Measurements from ENCODE around the gene TMEM178B. TPM values are rescaled to one million over a fixed set of nuclear protein-coding genes. Genes with fewer than 3 reads are reported as not detected.

The TMEM178B gene
- total RNA-seq, 1 donor from 2014 or later: 19.7 TPM

DNA sequence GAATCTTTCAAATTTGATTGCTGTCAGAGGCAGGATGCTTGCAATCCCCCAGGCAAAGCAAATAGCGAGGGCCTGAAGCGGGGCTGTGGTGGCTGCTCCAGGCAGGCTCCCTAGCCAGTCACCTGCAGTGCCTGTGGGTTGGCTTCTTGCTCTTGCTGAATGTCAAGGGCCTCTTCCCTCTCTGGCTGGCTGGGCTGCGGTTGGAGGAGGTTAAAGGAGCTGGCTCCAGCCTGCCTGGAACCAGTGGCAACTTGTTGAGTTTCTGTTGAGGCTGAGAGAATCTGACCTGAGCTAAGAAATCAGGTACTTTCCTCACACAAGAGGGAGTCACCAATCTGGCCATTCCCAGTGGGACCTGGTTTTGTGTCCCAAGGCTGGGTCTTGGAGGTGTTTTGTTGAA, 134.7 kb downstream of the TMEM178B start:
- Mint-ChIP-seq H3K9me3 (no peaks in the 10 kb centered on the region), H3K27me3 (ENCODE audit: low read depth) (no peaks in the 10 kb centered on the region), H3K27ac (ENCODE audit: unreplicated experiment) (no peak overlapping the region), H3K4me1 (peaks cover 14% of the 10 kb centered on the region), H3K36me3 (ENCODE audit: low read depth) (peaks cover 4% of the 10 kb centered on the region), H3K4me3 (no peak overlapping the region)
- no peak for DNase-seq (ENCODE audit: low read depth, low spot score)
- no peak for TF ChIP-seq CTCF (conservative IDR thresholded peaks at IDR 0.05)

DNA sequence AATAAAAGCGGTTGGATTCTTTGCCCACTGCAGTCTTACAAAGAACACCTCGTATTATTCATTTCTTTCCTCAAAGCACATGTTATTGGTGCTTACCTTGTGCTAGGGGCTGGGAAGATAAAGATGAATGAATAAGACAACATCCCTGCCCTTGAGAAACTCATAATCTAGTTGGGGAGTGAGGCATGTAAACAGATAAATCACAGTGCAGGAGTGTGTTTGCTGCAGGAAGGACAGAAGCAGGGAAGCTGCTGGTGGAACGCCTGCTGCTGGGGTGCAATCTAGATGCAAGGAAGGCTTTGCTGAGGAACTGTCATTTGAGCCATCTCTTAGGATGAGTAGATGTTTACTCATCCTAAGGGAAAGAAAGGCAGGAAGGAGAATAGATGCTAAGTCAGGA, 135.6 kb downstream of the TMEM178B start:
- no peak for DNase-seq (ENCODE audit: low read depth, low spot score)
- TF ChIP-seq CTCF (conservative IDR thresholded peaks at IDR 0.05): no peak
- H3K36me3 Mint-ChIP-seq (ENCODE audit: low read depth): peaks cover 4% of the 10 kb centered on the region
- H3K4me3 Mint-ChIP-seq: no peak overlapping the region
- peaks cover 13% of the 10 kb centered on the region for H3K4me1 Mint-ChIP-seq
- no peaks in the 10 kb centered on the region for H3K27me3 Mint-ChIP-seq (ENCODE audit: low read depth)
- no peaks in the 10 kb centered on the region for H3K9me3 Mint-ChIP-seq
- no peak overlapping the region for H3K27ac Mint-ChIP-seq (ENCODE audit: unreplicated experiment)

GRCh38 chr7:141210862-141211261, 137.0 kb downstream of the TMEM178B start:
- no peak overlapping the region for H3K27ac Mint-ChIP-seq (ENCODE audit: unreplicated experiment)
- no peak for DNase-seq (ENCODE audit: low read depth, low spot score)
- peaks cover 4% of the 10 kb centered on the region for H3K36me3 Mint-ChIP-seq (ENCODE audit: low read depth)
- peaks cover 17% of the 10 kb centered on the region for H3K4me1 Mint-ChIP-seq
- H3K27me3 Mint-ChIP-seq (ENCODE audit: low read depth): no peaks in the 10 kb centered on the region
- H3K4me3 Mint-ChIP-seq: no peak overlapping the region
- H3K9me3 Mint-ChIP-seq: no peaks in the 10 kb centered on the region
- no peak for TF ChIP-seq CTCF (conservative IDR thresholded peaks at IDR 0.05)

DNA sequence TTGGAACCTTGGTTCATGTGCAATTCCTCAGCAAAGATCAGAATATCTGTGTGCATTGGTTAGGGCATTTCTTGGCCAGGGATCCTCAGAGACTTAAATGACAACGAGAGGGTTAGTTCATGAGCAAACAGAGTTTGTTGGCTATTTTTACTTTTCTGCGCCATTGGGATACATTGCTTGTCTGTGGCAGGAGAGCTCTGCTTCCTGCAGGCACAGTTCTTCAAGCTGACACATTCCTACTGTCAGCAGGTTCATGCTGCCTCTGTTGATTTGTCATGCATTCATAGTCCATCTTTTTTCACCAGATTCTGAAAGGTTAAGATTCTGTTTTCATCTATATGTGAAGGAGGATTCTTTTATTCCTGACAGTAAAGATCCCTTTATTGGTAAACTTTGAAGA, 139.4 kb downstream of the TMEM178B start:
- no peak for TF ChIP-seq CTCF (conservative IDR thresholded peaks at IDR 0.05)
- H3K4me1 Mint-ChIP-seq: peaks cover 17% of the 10 kb centered on the region
- H3K27me3 Mint-ChIP-seq (ENCODE audit: low read depth): no peaks in the 10 kb centered on the region

DNA sequence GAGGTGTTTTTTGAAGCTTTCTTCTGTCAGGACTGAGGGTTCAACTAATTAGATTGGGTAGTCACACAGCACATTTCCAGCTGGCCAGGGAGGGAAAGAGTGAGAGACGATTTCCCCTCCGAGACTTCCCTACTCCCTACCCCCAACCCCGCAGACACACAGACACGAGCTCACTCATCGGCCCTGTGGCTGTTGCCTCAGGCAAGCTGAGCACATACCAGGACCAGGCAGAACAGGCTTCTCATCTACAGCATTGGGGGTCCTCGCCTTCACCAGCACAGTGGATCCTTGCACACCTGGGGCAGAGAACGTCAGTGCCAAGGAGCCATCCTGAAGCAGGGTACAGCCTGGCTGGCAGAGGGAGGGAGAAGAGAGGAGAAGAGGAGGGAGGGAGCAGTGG, 144.1 kb downstream of the TMEM178B start:
- H3K27me3 Mint-ChIP-seq (ENCODE audit: low read depth): no peaks in the 10 kb centered on the region
- peaks cover 15% of the 10 kb centered on the region for H3K4me1 Mint-ChIP-seq
- TF ChIP-seq CTCF (conservative IDR thresholded peaks at IDR 0.05): no peak
- no peak overlapping the region for H3K4me3 Mint-ChIP-seq
- no peak for DNase-seq (ENCODE audit: low read depth, low spot score)
- H3K9me3 Mint-ChIP-seq: no peaks in the 10 kb centered on the region
- H3K27ac Mint-ChIP-seq (ENCODE audit: unreplicated experiment): peak overlapping the region; percentile 68
- no peaks in the 10 kb centered on the region for H3K36me3 Mint-ChIP-seq (ENCODE audit: low read depth)

More for the DNA sequence above, 139.4 kb downstream of the TMEM178B start:
- DNase-seq (ENCODE audit: low read depth, low spot score): no peak
- Mint-ChIP-seq H3K9me3 (no peaks in the 10 kb centered on the region), H3K4me3 (no peak overlapping the region), H3K36me3 (ENCODE audit: low read depth) (peaks cover 4% of the 10 kb centered on the region), H3K27ac (ENCODE audit: unreplicated experiment) (no peak overlapping the region)

DNA sequence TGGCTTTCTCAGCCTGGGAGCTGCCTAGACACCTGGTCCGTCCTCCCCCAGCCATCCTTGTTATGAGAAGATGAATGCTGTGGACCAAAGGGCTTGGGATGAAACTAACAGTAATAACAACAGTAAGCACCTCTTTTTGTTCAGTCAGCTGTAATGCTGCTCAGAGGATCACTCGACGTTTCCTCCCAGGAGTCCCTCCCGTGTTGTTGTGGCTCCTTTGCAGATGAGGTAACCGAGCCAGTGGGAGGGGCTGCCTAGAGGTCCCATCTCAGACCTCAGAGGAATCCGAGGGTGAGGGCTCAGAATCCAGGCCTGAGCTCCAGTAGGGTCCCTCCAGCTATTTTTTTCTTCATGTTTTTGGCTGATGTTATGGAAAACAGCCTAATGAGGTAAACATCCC, 145.1 kb downstream of the TMEM178B start:
- H3K4me1 Mint-ChIP-seq: peaks cover 11% of the 10 kb centered on the region
- H3K4me3 Mint-ChIP-seq: no peak overlapping the region
- no peak for DNase-seq (ENCODE audit: low read depth, low spot score)
- H3K36me3 Mint-ChIP-seq (ENCODE audit: low read depth): no peaks in the 10 kb centered on the region
- H3K27me3 Mint-ChIP-seq (ENCODE audit: low read depth): no peaks in the 10 kb centered on the region
- H3K9me3 Mint-ChIP-seq: no peaks in the 10 kb centered on the region
- TF ChIP-seq CTCF (conservative IDR thresholded peaks at IDR 0.05): no peak
- H3K27ac Mint-ChIP-seq (ENCODE audit: unreplicated experiment): peak overlapping the region; percentile 38
